HG03342 (cell line): ENCODE results near the gene QKI.

ENCODE experiments used
- ATAC-seq: cut with Tn5 transposase; IDR thresholded peaks from one replicate; pipeline ENCODE4 v1.9.1; 2021; ENCODE audit warnings: mild to moderate bottlenecking, moderate library complexity; ENCODE audit not compliant: unreplicated experiment

The QKI gene

GRCh38 chr6:163605385-163606097 is 191.0 kb downstream of the QKI start:
- ATAC-seq: no peak

DNA sequence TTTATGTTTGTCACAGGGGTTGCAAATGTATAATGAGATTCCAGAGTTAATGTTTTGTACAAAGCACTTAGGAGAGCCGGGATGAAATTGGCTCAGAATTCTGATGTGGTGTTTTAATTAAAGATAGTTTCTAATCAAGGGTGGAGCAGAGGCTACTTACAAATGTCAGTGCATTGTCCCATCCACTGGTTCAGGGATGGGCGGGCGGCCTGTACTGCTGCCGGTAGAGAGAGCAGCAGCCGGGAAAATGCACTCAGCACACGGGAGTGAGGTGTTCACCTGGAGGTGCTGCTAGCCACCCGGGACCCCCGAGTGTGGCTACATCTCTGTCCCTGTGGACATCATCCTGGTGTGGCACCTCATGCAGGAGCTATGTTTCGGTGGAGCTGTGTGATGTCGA is 193.3 kb downstream of the QKI start:
- no peak for ATAC-seq

GRCh38 chr6:163608204-163608644 is 193.7 kb downstream of the QKI start:
- no peak for ATAC-seq

DNA sequence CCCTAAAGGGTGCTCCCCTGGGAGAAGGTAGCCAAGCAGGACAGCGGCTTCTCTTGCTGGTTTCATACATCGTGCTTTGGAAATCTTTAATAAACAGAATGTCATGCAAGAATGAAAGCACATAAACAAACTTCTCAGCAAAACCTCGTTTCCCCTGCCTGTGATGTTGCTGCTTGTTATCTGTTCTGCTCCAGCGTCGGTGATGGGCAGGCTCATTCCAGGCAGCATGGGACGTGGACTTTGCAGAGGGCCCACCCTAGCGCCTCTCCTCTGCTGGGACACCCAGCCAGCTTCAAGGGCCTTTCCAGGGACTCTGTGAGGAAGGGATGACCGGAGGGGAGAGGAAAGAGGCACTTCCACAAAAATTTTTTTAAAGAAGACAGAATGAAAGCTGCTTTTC is 197.7 kb downstream of the QKI start:
- ATAC-seq: no peak

- ATAC-seq: no peak
Measured at GRCh38 chr6:163613025-163613424, 198.5 kb downstream of the QKI start.

GRCh38 chr6:163613668-163614067 is 199.2 kb downstream of the QKI start:
- ATAC-seq: no peak

DNA sequence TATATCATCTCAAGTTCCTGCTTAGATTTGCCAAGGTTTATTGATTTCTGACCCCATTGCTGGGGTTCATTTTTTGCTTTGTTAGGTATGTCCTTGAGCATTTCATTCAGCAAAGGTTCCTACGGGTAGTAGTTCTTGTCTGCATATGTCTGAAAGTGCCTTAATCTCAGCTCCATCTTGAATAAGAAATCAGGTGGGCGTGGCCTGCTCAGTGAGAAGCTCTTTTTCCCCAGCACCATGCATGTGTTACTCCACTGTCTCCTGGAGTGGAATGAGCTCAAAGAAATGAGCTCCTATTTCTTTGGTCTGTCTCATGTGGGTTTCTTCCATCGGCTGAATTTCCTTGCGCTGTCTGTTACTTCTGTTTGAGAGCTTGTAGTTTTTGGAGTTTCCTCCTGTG is 201.9 kb downstream of the QKI start:
- no peak for ATAC-seq

GRCh38 chr6:163617549-163617948 is 203.0 kb downstream of the QKI start:
- ATAC-seq: no peak

GRCh38 chr6:163620101-163620500 is 205.6 kb downstream of the QKI start:
- ATAC-seq: no peak

- ATAC-seq: no peak
Measured at GRCh38 chr6:163620670-163621330, 206.3 kb downstream of the QKI start.

GRCh38 chr6:163625265-163625664 is 210.7 kb downstream of the QKI start:
- no peak for ATAC-seq

- no peak for ATAC-seq
Measured at GRCh38 chr6:163626073-163626867, 211.8 kb downstream of the QKI start.

DNA sequence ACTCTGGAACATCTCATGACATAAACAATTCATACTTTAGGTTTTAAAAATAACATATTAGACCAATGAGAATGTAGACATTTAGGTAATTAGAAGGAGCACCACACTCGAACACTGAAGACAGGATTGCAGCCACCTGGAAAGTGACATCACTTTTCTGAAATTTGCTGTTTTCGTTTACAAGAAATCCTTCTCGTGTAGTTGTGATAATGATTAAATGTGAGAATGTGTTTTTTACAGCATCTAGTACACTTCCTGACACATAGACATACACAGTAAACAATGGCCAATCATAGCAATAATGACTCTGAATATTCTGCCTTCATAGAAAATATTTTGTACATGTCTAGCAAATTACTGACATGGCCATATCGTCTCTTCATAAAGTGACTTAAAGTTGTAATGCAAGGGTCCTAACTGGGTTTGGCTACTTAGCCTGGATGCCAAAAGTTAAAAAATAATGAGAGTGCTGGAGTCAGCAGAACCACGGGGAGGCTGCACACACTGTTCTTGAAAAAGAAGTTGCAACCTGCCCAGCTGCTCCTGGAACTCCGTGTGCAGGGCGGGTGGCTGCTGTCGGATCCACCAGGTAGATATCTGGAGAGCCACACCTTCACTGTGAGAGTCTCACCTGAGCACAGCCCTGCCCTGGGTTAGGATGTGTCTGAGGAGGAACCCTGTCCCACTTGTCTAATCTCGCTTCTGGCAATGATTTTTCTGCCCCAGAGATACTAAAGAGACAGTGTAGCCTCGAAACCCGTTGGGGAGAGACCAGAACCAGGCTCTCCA is 212.9 kb downstream of the QKI start:
- no peak for ATAC-seq
